ENCODE results near the gene ZNF324. TPM values are rescaled to one million over a fixed set of nuclear protein-coding genes. Genes with fewer than 3 reads are reported as not detected.

The ZNF324 gene
- total and polyA plus RNA-seq, 4 donors: 2.3 to 8.4 (median 5.5) TPM

Small RNA genes lying within 50 kb of the gene (small RNA-seq; reads per million reads assigned to genes)
- not detected for gene RN7SL693P
- gene RNU6-1337P: not detected

Other genes with a start within 250 kb of the ZNF324 start
- gene ZNF544, start 238.2 kb upstream of the ZNF324 start, total RNA-seq: 10 to 100 TPM; 14.9 to 25.2 TPM
- gene ZNF544, start 238.2 kb upstream of the ZNF324 start, polyA plus RNA-seq: 1 to 10 TPM; 2.5 to 7.7 TPM
- gene ZNF8, start 188.1 kb upstream of the ZNF324 start, total RNA-seq: 1 to 10 TPM; 2.7 to 4.6 TPM
- under 1 TPM; 0.37 to 0.50 TPM for gene ZNF8, start 188.1 kb upstream of the ZNF324 start, polyA plus RNA-seq
- gene ERVK3-1, start 161.7 kb upstream of the ZNF324 start, total RNA-seq: 10 to 100 TPM; 21.4 to 28.0 TPM
- 10 to 100 TPM; 17.6 to 31.7 TPM for gene ERVK3-1, start 161.7 kb upstream of the ZNF324 start, polyA plus RNA-seq
- 1 to 10 TPM; 3.1 to 3.5 TPM for gene ZSCAN22, start 140.1 kb upstream of the ZNF324 start, total RNA-seq
- gene ZSCAN22, start 140.1 kb upstream of the ZNF324 start, polyA plus RNA-seq: under 1 TPM; 0.88 to 0.89 TPM
- gene A1BG, start 113.6 kb upstream of the ZNF324 start, total RNA-seq: 100 to 1,000 TPM; 521 to 838 TPM
- 1,000 to 10,000 TPM; 1,221 to 2,157 TPM for gene A1BG, start 113.6 kb upstream of the ZNF324 start, polyA plus RNA-seq
- gene ZNF497, start 104.3 kb upstream of the ZNF324 start, total RNA-seq: 1 to 10 TPM; 1.1 to 4.4 TPM
- gene ZNF497, start 104.3 kb upstream of the ZNF324 start, polyA plus RNA-seq: 1 to 10 TPM in 1 of 2 donors, under 1 TPM in 1; 0.60 to 1.4 TPM
- 1 to 10 TPM; 2.1 to 3.6 TPM for gene ZNF837, start 86.0 kb upstream of the ZNF324 start, total RNA-seq
- gene ZNF837, start 86.0 kb upstream of the ZNF324 start, polyA plus RNA-seq: 1 to 10 TPM in 1 of 2 donors, under 1 TPM in 1; 0.54 to 2.6 TPM
- 1,000 to 10,000 TPM in 1 of 2 donors, 100 to 1,000 TPM in 1; 657 to 1,403 TPM for gene RPS5, start 79.8 kb upstream of the ZNF324 start, total RNA-seq
- gene RPS5, start 79.8 kb upstream of the ZNF324 start, polyA plus RNA-seq: 100 to 1,000 TPM; 229 to 600 TPM
- gene RNF225, start 71.4 kb upstream of the ZNF324 start, total RNA-seq: not detected
- gene RNF225, start 71.4 kb upstream of the ZNF324 start, polyA plus RNA-seq: not detected
- gene ZNF584, start 58.4 kb upstream of the ZNF324 start, total RNA-seq: 10 to 100 TPM in 1 of 2 donors, 1 to 10 TPM in 1; 9.4 to 12.6 TPM
- 10 to 100 TPM in 1 of 2 donors, 1 to 10 TPM in 1; 3.6 to 10.6 TPM for gene ZNF584, start 58.4 kb upstream of the ZNF324 start, polyA plus RNA-seq
- 1 to 10 TPM; 1.3 to 2.0 TPM for gene ZNF132, start 26.9 kb upstream of the ZNF324 start, total RNA-seq
- gene ZNF132, start 26.9 kb upstream of the ZNF324 start, polyA plus RNA-seq: under 1 TPM; 0.64 to 0.72 TPM
- 1 to 10 TPM; 3.8 to 4.9 TPM for gene ZNF324B, start 15.5 kb upstream of the ZNF324 start, total RNA-seq
- 1 to 10 TPM in 1 of 2 donors, under 1 TPM in 1; 0.53 to 1.9 TPM for gene ZNF324B, start 15.5 kb upstream of the ZNF324 start, polyA plus RNA-seq
- 1 to 10 TPM; 2.8 to 4.6 TPM for gene ZNF446, start 9.3 kb downstream of the ZNF324 start, total RNA-seq
- 1 to 10 TPM; 3.3 to 4.8 TPM for gene ZNF446, start 9.3 kb downstream of the ZNF324 start, polyA plus RNA-seq
- gene SLC27A5, start 44.9 kb downstream of the ZNF324 start, total RNA-seq: 100 to 1,000 TPM in 1 of 2 donors, 10 to 100 TPM in 1; 31.9 to 395 TPM
- 100 to 1,000 TPM; 316 to 326 TPM for gene SLC27A5, start 44.9 kb downstream of the ZNF324 start, polyA plus RNA-seq
- 1 to 10 TPM; 2.1 to 3.2 TPM for gene ZBTB45, start 52.7 kb downstream of the ZNF324 start, total RNA-seq
- gene ZBTB45, start 52.7 kb downstream of the ZNF324 start, polyA plus RNA-seq: 1 to 10 TPM; 2.2 to 4.0 TPM
- 100 to 1,000 TPM in 1 of 2 donors, 10 to 100 TPM in 1; 80.5 to 157 TPM for gene TRIM28, start 77.0 kb downstream of the ZNF324 start, total RNA-seq
- 10 to 100 TPM; 47.1 to 88.0 TPM for gene TRIM28, start 77.0 kb downstream of the ZNF324 start, polyA plus RNA-seq
- 10 to 100 TPM; 58.0 to 69.5 TPM for gene CHMP2A, start 88.0 kb downstream of the ZNF324 start, total RNA-seq
- 100 to 1,000 TPM in 1 of 2 donors, 10 to 100 TPM in 1; 97.1 to 107 TPM for gene CHMP2A, start 88.0 kb downstream of the ZNF324 start, polyA plus RNA-seq
- 10 to 100 TPM; 12.1 to 30.7 TPM for gene UBE2M, start 91.5 kb downstream of the ZNF324 start, total RNA-seq
- 10 to 100 TPM in 1 of 2 donors, 1 to 10 TPM in 1; 7.6 to 23.4 TPM for gene UBE2M, start 91.5 kb downstream of the ZNF324 start, polyA plus RNA-seq
- gene MZF1, start 106.3 kb downstream of the ZNF324 start, total RNA-seq: 10 to 100 TPM in 1 of 2 donors, 1 to 10 TPM in 1; 9.3 to 21.1 TPM
- gene MZF1, start 106.3 kb downstream of the ZNF324 start, polyA plus RNA-seq: 1 to 10 TPM; 4.9 to 8.2 TPM

All from liver (tissue), 5 donors.